HepG2 (cell line): Measurements from ENCODE around the gene TMCO2. TPM values are rescaled to one million over a fixed set of nuclear protein-coding genes. Genes with fewer than 3 reads are reported as not detected.
A peak's percentile ranks its signal among the peaks of the same experiment; 100 is the strongest.

Source experiments
- KDM5B ChIP-seq: sonication (generic); formaldehyde crosslinking; IDR thresholded peaks from 2 replicates; pipeline ENCODE4 v1.4.0; 2020; ENCODE audit warnings: missing genetic modification reagents, mild to moderate bottlenecking, borderline replicate concordance
- MXD3 ChIP-seq: IDR thresholded peaks from 2 replicates; pipeline ENCODE4 v1.6.1; 2016; ENCODE audit warnings: mild to moderate bottlenecking, missing biosample characterization, missing genetic modification reagents
- RBFOX2 ChIP-seq: fragments of 200-400 bp; formaldehyde crosslinking; IDR thresholded peaks from 2 replicates; pipeline ENCODE4 v1.6.1; 2017; ENCODE audit warnings: low read depth, mild to moderate bottlenecking, low read length
- ZBED4 ChIP-seq: sonication (generic); formaldehyde crosslinking; IDR thresholded peaks from 2 replicates; pipeline ENCODE4 v1.4.0; 2020; ENCODE audit warnings: missing genetic modification reagents, borderline replicate concordance
- ZMYM2 ChIP-seq: sonication (generic); formaldehyde crosslinking; IDR thresholded peaks from 2 replicates; pipeline ENCODE4 v1.8.0; 2022; ENCODE audit warnings: mild to moderate bottlenecking, missing genetic modification reagents
- ZNF251 ChIP-seq: sonication (generic); formaldehyde crosslinking; IDR thresholded peaks from 2 replicates; pipeline ENCODE4 v1.9.0; 2021; ENCODE audit warnings: mild to moderate bottlenecking, missing genetic modification reagents
- ZNF280B ChIP-seq: sonication (generic); formaldehyde crosslinking; IDR thresholded peaks from 2 replicates; pipeline ENCODE4 v1.5.0; 2020; ENCODE audit warnings: missing genetic modification reagents, mild to moderate bottlenecking, borderline replicate concordance
- ZSCAN25 ChIP-seq: sonication (generic); formaldehyde crosslinking; IDR thresholded peaks from 2 replicates; pipeline ENCODE4 v1.8.0; 2022; ENCODE audit warnings: mild to moderate bottlenecking, missing genetic modification reagents
- polyA plus RNA-seq, 8 experiments: library from polyadenylated mRNA; depleted of rRNA in 3 of 8; stranded (reverse) in 7 of 8; unstranded in 1 of 8; fragments of >200 nt; fragmentation: Illumina TruSeq in 4 of 8; extraction: Trizol in 4 of 8; gene quantifications; 2 replicates each; pipeline versions ENCODE4 v1.2.1 to v1.2.3, GENCODE V29; 2011 to 2016; ENCODE audit warnings: low read depth in 4 of 8, missing spikeins in 1 of 8, mixed read lengths in 1 of 8; ENCODE audit not compliant: insufficient read depth in 1 of 8
- total RNA-seq, 5 experiments: library from RNA; depleted of rRNA; stranded (reverse); fragments of >200 nt; fragmentation: Illumina TruSeq; extraction: Trizol; gene quantifications; 2 replicates each; pipeline ENCODE4 v1.2.3, GENCODE V29; 2016; ENCODE audit warnings: low read depth in 1 of 5
- TF ChIP-seq, protein P1 (sequence below): sonication (generic); formaldehyde crosslinking; IDR thresholded peaks from 2 replicates; pipeline ENCODE4 v1.9.0; 2021; ENCODE audit warnings: missing genetic modification reagents, mild to moderate bottlenecking, borderline replicate concordance
- TF ChIP-seq, protein P2 (sequence below): sonication (generic); formaldehyde crosslinking; IDR thresholded peaks from 2 replicates; pipeline ENCODE4 v1.5.1; 2020; ENCODE audit warnings: missing genetic modification reagents, mild to moderate bottlenecking, borderline replicate concordance
- TF ChIP-seq, protein P3 (sequence below): sonication (generic); formaldehyde crosslinking; IDR thresholded peaks from 2 replicates; pipeline ENCODE4 v1.4.0; 2020; ENCODE audit warnings: missing genetic modification reagents, borderline replicate concordance
- TF ChIP-seq, protein P4 (sequence below): sonication (generic); formaldehyde crosslinking; IDR thresholded peaks from 2 replicates; pipeline ENCODE4 v1.9.0; 2022; ENCODE audit warnings: missing genetic modification reagents, mild to moderate bottlenecking, borderline replicate concordance

TMCO2 gene
- total and polyA plus RNA-seq, 2 of the 13 experiments (the other 11 are each of a cell fraction or from before 2014, with no cell fraction given) = not detected

DNA sequence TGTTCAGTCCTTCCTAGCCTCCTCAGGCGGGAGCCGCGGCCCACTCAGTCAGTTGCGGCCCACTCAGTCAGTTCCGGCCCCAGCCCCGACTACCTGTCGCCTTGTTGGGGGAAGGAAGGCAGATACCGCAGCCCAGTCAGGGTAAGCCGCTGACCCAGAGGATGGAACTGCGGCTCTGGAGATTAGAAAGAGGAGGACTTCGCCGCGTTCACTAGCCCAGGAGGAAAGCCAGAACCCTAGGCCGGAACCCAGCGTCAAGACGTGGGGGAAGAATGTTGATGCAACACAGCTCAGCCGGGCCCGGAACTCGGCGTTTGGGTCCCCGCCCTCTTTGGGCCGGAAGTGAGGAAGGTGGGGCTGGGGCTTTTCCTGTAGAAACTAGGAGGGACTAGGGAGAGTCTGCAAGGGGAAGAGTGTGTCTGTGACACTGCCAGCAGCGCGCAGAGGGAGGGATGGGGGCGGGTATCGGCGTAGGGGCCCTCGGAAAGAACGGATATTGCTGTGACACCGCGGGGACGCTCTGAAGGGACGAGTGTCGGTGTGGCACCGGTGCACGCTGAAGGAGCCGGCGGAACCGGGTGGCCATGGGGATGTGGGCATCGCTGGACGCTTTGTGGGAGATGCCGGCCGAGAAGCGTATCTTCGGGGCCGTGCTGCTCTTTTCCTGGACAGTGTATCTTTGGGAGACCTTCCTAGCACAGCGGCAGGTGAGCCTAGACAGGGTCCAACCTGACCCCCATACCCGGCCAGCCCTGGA is 10.1 kb downstream of the TMCO2 start, which contains the start of gene ZMPSTE24 (continued):
- TF ChIP-seq ZSCAN25 (CRISPR knock-in tag) = peak; percentile 78
- TF ChIP-seq, protein P1, sequence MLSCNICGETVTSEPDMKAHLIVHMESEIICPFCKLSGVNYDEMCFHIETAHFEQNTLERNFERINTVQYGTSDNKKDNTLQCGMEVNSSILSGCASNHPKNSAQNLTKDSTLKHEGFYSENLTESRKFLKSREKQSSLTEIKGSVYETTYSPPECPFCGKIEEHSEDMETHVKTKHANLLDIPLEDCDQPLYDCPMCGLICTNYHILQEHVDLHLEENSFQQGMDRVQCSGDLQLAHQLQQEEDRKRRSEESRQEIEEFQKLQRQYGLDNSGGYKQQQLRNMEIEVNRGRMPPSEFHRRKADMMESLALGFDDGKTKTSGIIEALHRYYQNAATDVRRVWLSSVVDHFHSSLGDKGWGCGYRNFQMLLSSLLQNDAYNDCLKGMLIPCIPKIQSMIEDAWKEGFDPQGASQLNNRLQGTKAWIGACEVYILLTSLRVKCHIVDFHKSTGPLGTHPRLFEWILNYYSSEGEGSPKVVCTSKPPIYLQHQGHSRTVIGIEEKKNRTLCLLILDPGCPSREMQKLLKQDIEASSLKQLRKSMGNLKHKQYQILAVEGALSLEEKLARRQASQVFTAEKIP (CRISPR knock-in tag) = no peak
- TF ChIP-seq, protein P2, sequence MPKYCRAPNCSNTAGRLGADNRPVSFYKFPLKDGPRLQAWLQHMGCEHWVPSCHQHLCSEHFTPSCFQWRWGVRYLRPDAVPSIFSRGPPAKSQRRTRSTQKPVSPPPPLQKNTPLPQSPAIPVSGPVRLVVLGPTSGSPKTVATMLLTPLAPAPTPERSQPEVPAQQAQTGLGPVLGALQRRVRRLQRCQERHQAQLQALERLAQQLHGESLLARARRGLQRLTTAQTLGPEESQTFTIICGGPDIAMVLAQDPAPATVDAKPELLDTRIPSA (CRISPR knock-in tag) = no peak
- peak; percentile 87 for TF ChIP-seq MXD3
- TF ChIP-seq, protein P3, sequence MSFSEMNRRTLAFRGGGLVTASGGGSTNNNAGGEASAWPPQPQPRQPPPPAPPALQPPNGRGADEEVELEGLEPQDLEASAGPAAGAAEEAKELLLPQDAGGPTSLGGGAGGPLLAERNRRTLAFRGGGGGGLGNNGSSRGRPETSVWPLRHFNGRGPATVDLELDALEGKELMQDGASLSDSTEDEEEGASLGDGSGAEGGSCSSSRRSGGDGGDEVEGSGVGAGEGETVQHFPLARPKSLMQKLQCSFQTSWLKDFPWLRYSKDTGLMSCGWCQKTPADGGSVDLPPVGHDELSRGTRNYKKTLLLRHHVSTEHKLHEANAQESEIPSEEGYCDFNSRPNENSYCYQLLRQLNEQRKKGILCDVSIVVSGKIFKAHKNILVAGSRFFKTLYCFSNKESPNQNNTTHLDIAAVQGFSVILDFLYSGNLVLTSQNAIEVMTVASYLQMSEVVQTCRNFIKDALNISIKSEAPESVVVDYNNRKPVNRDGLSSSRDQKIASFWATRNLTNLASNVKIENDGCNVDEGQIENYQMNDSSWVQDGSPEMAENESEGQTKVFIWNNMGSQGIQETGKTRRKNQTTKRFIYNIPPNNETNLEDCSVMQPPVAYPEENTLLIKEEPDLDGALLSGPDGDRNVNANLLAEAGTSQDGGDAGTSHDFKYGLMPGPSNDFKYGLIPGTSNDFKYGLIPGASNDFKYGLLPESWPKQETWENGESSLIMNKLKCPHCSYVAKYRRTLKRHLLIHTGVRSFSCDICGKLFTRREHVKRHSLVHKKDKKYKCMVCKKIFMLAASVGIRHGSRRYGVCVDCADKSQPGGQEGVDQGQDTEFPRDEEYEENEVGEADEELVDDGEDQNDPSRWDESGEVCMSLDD = peak; percentile 61; the same call in 1 of the 2 replicates
- TF ChIP-seq, protein P4, sequence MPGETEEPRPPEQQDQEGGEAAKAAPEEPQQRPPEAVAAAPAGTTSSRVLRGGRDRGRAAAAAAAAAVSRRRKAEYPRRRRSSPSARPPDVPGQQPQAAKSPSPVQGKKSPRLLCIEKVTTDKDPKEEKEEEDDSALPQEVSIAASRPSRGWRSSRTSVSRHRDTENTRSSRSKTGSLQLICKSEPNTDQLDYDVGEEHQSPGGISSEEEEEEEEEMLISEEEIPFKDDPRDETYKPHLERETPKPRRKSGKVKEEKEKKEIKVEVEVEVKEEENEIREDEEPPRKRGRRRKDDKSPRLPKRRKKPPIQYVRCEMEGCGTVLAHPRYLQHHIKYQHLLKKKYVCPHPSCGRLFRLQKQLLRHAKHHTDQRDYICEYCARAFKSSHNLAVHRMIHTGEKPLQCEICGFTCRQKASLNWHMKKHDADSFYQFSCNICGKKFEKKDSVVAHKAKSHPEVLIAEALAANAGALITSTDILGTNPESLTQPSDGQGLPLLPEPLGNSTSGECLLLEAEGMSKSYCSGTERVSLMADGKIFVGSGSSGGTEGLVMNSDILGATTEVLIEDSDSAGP (CRISPR knock-in tag) = peak; percentile 95
- no peak for TF ChIP-seq ZNF251
- 0 out of 2 replicates have a peak, but pooled peaks have one; percentile 42 for TF ChIP-seq ZNF280B (CRISPR knock-in tag)
- peak; percentile 80 for TF ChIP-seq RBFOX2
- TF ChIP-seq ZMYM2 = peak; percentile 74
- TF ChIP-seq KDM5B (CRISPR knock-in tag) = peak; percentile 86
- peak; percentile 96 for TF ChIP-seq ZBED4 (CRISPR knock-in tag)
